Heart left ventricle (tissue), 13 donors: ENCODE results near the gene KERA.

ENCODE experiments used
- POLR2A ChIP-seq, 2 donors: fragments of 450-650 bp; IDR thresholded peaks; one replicate each; pipeline ENCODE4 v1.6.1; 2017; ENCODE audit warnings: antibody characterized with exemption in 2 of 2, mild to moderate bottlenecking in 2 of 2, moderate library complexity in 2 of 2
- TF ChIP-seq, protein P1 (sequence below), 12 donors: fragments of 200-600 bp; sonication (generic) in 4 of 12; IDR thresholded peaks; one replicate each; pipeline versions ENCODE4 v1.5.0 to v1.8.0; 2018 to 2022; ENCODE audit warnings: antibody characterized with exemption in 12 of 12, mild to moderate bottlenecking in 5 of 12
- donor health status: ischemic (EF 13 %, LVEDD 7.1; RV severe dilation, severe dysfunction).
- donor health status: DM: no; HTN: yes; CAD: no.
- donor health status: DM: no; HTN: no; CAD: no.
- donor health status: ischemic (EF 25% LVEDD 6.9; RV normal size, moderate dysfunction).
- donor health status: ischemic (EF 25% LVEDD 5.7; RV mildly dilated, moderate dysfunction).
- donor health status: ischemic (EF 35%, LVEDD 5.7; RV mildly dilated, moderate dysfunction).
- donor health status: nonischemic (EF 11% LVEDD 7.7; RV severe dilation, severe dysfunction).
- donor health status: DM: yes; HTN: yes; CAD: no.
- donor health status: PGD.
- donor health status: ischemic (EF 29% LVEDD 5.4; RV normal size, mild dysfunction).
- donor health status: nonischemic (EF 23%, LVEDD 6.1; RV moderate dilation, normal function).

DNA sequence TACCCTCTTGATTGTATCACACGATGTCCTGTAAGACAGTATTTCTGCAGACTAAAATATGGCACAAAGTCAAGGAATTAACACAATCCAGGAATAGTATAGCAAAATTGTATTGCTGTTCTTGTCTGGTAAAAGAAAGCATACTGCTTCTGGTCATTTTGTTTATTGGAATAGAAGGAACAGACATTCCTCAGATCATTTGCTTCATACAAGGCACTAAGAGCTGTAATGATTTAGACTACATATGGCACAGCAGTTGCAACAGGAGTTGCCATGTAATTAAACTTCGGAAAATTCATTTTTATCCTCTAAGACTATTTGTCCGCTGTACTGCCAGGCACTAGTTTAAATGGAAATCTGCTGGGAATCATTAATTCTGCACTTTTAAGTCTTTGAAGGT lies 7.6 kb upstream of the KERA start:
- TF ChIP-seq, protein P1, sequence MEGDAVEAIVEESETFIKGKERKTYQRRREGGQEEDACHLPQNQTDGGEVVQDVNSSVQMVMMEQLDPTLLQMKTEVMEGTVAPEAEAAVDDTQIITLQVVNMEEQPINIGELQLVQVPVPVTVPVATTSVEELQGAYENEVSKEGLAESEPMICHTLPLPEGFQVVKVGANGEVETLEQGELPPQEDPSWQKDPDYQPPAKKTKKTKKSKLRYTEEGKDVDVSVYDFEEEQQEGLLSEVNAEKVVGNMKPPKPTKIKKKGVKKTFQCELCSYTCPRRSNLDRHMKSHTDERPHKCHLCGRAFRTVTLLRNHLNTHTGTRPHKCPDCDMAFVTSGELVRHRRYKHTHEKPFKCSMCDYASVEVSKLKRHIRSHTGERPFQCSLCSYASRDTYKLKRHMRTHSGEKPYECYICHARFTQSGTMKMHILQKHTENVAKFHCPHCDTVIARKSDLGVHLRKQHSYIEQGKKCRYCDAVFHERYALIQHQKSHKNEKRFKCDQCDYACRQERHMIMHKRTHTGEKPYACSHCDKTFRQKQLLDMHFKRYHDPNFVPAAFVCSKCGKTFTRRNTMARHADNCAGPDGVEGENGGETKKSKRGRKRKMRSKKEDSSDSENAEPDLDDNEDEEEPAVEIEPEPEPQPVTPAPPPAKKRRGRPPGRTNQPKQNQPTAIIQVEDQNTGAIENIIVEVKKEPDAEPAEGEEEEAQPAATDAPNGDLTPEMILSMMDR (IDR thresholded peaks at IDR 0.05): no peak
- no peak for TF ChIP-seq POLR2A (IDR thresholded peaks at IDR 0.05)
